MV-4-11 (cell line): ENCODE measurements around the gene ELOA2.
"Not testable (repeated sequence)": the region's sequence is repeated elsewhere in the genome, so short reads cannot be mapped to it uniquely, and the experiment has no call there.

ENCODE experiments used
- DNase-seq: peaks from one replicate; lab custom pipeline; 2025; lab: John Stamatoyannopoulos, UW

ELOA2 gene

DNA sequence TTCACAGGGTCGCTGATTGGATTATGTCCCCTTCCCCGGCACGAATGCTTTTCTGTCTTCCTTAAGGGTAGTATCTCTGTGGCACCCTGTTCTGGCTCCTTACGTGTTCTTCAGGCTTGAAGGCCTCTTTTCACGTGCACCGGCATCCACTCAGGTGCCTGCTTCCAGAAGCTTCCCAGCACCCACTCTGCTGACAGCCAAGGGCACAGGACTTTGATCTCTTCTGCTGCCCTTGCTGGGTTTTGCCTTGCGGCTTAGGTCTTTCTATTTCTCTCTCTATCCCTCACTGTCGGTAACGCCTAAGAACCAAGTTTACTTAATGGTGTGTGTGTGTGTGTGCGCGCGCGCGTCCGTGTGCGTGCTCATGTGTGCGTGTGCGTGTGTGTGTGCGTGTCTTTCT is 14.7 kb downstream of the ELOA2 start:
- DNase-seq: not testable (repeated sequence)

DNA sequence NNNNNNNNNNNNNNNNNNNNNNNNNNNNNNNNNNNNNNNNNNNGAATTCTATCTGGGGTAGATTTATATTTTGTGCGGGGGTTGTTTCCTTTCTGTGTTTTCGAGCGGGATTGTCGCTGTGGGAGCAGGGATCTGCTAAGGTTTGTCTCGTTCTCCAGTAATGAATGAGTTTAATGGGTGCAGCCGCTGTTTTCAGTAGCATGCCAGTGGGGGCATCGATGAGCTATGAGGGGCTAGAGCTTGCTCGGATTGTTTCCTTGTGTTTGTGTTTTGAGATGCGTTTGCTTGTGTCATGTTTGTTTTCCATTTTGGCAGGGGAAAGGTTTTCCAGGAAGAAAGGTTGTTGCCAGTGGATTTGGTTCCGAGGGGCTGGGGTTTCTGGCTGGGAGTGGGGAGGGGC is 15.6 kb downstream of the ELOA2 start:
- not testable (repeated sequence) for DNase-seq
